Erythroblast (primary cell): ENCODE results near the gene TTC3.

Source experiments
- GATA1 ChIP-seq: IDR thresholded peaks from 2 replicates; pipeline ENCODE4 v1.6.1; 2011; ENCODE audit warnings: low read depth, mild to moderate bottlenecking, control low read depth, low read length, moderate library complexity
- POLR2A ChIP-seq: IDR thresholded peaks from 2 replicates; pipeline ENCODE4 v1.6.1; 2011; ENCODE audit warnings: mild to moderate bottlenecking, low read length

- TF ChIP-seq POLR2A (no peak), GATA1 (no peak)
These were observed 92.5 kb downstream of the TTC3 start for GRCh38 chr21:37165586-37165985.
